GM10266 (cell line): Measurements from ENCODE around the gene GUCY2D.
"Not testable (repeated sequence)": the region's sequence is repeated elsewhere in the genome, so short reads cannot be mapped to it uniquely, and the experiment has no call there.

Experiments
- DNase-seq: peaks from one replicate; pipeline ENCODE4 v3.0.0; 2012; ENCODE audit errors: extremely low spot score
- TF ChIP-seq, protein P1 (sequence below): IDR thresholded peaks from 2 replicates; pipeline ENCODE4 v1.5.1; 2012; ENCODE audit warnings: mild to moderate bottlenecking, low read depth; ENCODE audit not compliant: control insufficient read depth, insufficient read depth; ENCODE audit errors: missing control alignments

Gene GUCY2D

DNA sequence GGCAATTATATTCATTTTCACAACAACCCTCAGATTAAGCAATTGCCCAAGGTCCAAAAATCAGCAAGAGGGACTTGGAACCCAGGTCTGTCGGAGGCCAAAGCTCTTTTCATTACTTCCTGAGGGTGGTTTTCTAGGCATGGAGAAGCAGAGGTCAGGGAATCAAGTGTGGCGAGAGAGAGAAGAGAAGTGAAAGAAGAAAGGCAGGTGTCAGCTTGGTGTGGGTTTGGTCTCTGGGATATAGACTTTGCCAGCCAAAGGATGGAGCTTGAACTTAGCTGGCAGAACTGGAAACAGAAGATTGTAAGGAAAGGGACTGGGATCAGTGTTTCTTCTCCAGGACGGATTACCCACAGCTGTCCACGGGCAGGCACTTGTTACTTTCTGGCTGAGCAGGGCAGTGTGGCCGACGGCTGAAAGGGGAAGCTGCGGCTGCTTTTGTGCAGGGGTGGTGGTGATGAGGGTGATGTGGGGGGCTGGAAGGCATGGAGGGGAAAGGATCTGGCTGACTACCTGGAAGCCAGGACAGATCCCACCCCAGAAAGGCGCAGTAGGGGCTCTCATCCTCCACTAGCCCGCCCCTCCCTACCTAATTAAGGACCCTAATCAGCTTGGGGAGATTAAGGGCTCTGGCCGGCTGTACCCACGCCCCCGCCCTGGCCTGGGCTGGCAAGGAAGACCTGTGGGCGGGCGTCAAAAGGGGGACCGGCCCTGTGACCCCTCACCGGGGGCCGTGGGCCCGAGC is at the start of gene GUCY2D:
GUCY2D (plus strand) TSS at position 640 of the 745 bp plus-strand sequence. CDS start 433 bp downstream, outside the sequence.
- TF ChIP-seq, protein P1, sequence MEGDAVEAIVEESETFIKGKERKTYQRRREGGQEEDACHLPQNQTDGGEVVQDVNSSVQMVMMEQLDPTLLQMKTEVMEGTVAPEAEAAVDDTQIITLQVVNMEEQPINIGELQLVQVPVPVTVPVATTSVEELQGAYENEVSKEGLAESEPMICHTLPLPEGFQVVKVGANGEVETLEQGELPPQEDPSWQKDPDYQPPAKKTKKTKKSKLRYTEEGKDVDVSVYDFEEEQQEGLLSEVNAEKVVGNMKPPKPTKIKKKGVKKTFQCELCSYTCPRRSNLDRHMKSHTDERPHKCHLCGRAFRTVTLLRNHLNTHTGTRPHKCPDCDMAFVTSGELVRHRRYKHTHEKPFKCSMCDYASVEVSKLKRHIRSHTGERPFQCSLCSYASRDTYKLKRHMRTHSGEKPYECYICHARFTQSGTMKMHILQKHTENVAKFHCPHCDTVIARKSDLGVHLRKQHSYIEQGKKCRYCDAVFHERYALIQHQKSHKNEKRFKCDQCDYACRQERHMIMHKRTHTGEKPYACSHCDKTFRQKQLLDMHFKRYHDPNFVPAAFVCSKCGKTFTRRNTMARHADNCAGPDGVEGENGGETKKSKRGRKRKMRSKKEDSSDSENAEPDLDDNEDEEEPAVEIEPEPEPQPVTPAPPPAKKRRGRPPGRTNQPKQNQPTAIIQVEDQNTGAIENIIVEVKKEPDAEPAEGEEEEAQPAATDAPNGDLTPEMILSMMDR = no peak
- DNase-seq = peak; percentile 63

DNA sequence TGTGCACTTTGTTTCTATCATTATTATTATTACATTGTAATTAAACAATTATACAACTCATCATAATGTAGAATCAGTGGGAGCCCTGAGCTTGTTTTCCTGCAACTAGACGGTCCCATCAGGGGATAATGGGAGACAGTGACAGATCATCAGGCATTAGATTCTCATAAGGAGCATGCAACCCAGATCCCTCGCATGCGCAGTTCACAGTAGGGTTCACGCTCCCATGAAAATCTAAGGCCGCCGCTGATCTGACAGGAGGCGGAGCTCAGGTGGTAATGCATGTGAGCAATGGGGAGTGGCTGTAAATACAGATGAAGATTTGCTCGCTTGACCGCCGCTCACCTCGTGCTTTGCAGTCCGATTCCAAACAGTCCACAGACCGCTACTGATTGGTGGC is 49.1 kb upstream of the GUCY2D start:
- not testable (repeated sequence) for DNase-seq

DNA sequence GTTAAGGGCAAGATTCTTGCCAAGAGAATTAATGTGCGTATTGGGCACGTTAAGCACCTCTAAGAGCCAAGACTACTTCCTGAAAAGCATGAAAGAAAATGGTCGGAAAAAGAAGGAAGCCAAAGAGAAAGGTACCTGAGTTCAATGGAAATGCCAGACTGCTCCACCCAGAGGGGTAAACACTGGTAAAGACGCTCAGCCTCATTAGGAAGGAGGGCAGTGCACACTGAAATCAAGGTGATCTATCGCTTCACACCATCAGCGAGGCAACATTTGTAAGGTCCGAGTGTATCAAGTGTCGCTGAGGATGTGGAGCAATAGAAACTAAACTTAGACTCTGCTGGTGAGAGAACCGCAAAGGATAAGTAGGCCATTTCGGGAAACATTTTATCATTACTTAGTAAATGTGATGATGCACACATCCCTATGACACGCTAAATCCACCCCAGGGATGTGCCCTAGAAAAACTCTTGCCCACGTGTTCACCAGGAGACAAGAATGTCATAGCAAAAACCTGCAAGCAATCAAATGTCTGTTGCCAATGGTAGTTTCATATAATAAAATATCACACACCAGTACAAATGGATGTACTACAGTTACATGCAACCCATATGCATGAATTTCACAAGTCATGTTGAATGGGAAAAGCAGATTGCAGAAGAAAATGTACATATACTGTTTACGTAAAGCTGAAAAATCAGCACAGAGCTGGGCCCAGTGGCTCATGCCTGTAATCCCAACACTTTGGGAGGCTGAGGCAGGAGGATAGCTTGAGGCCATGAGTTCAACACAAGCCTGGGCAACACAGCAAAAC is 46.8 kb upstream of the GUCY2D start:
- TF ChIP-seq, protein P1 = no peak
- DNase-seq = no peak

DNA sequence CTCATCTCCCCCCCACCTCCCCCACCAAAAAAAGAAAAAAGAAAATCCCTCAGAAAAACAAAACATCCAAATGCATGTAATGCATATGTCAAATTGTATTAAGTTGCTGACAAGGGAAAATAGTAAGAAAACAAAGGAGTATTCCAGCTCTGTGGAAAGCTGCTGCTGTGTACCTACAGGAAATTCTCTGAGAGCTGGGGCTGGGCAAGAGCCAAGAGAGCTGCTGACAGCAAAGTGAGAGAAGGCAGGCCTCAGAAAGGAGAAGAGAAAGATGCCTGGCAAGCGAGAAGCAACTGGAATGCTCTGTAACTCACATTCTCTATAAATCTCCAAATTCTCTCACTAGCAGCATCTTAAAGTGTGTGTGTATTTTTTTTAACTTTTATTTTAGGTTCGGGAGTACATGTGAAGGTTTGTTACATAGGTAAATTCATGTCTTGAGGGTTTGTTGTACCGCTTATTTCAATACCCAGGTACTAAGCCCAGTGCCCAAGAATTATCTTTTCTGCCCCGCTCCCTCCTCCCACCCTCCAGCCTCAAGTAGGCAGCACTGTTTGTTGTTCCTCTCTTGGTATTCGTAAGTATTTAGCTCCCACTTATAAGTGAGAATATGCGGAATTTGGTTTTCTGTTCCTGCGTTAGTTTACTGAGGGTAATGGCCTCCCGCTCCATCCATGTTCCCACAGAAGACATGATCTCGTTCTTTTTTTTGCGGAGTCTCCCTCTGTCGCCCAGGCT is 46.0 kb upstream of the GUCY2D start:
- no peak for DNase-seq
- TF ChIP-seq, protein P1 = no peak

DNA sequence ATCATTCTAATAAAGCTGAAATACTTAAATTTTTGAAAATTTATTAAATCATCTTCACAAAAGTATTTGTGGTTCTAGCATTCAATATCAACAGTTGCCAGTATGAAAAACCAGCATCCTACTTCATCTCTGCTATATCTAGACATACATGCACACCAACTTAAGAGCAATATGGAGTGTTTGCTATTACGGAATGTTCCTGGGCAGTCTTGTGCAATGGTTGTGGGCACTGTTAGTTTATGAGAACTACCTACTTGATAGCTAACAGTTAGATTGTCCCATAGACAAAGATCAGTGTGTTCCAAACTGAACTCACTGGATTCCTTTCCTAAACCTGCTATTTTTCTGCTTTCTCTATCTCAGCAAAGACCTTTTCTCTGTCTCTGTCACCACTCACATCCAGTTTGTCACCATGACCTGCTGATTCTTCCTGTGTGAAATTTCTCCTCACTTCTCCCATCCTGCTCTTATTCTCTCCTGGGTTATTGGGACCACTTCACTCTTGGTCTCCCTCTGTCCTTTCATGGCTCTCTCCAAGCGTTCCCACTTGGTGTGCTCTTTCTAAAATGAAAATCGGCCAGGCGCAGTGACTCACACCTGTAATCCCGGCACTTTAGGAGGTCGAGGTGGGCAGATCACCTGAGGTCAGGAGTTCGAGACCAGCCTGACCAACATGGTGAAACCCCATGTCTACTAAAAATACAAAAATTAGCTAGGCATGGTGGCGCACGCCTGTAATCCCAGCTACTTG is 42.7 kb upstream of the GUCY2D start:
- no peak for DNase-seq
- TF ChIP-seq, protein P1 = no peak

DNA sequence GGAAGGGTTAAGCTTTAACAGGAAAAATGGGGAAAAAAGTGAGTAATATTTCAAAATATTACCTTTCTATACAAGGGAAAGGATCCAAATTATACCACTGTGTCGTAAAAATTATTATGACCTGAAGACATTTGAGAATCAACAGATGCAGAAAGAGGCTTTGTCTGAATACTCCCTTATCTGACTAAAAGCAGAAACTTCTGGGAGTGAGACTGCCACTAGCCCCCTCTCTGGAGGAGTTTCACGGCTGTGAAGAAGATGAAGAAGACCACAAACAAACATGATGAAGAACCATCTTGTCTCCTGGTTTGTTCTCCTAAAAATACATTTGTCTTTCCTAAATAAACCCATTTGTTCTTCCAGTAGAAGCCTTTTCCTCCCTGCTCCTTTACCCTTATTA is 41.0 kb upstream of the GUCY2D start:
- no peak for DNase-seq
- TF ChIP-seq, protein P1 = no peak

DNA sequence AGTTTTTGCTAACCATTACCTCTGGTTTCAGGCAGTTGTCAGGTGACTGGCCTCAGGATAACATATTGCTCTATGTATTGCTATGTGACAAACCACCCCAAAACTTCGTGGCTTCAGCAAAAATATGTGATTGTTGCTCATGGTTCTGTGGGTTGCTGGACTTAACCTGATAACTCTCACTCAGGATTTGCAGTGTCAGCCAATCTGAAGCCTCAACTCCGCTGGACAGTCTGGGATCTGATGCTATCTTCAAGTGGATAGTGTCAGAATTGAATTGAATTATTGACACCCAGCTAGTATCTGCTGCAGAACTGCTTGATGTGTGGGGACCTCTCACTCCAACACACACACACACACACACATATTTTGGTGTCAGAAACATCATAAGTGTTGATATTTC is 34.7 kb upstream of the GUCY2D start:
- DNase-seq = no peak
- TF ChIP-seq, protein P1 = no peak
